MCF 10A (cell line): ENCODE data around the gene KIRREL3. TPM values are rescaled to one million over a fixed set of nuclear protein-coding genes. Genes with fewer than 3 reads are reported as not detected.

Experiments used
- BruUV-seq: library from RNA; stranded (reverse); fragments of 400-500 nt; replicated peaks from 2 replicates; lab custom pipeline; 2021; lab: Mats Ljungman, UMichigan
- CTCF ChIA-PET: fragments of 300-600 bp; sonication (Branson Sonifier 250); formaldehyde crosslinking; extraction: SDS; loops from one replicate; lab custom pipeline; 2021; ENCODE audit warnings: antibody characterized with exemption, inconsistent platforms; lab: Yijun Ruan, JAX
- POLR2A ChIA-PET: fragments of 300-600, 350-650 bp; sonication (Branson Sonifier 250); formaldehyde crosslinking; extraction: SDS; loops from one replicate; lab custom pipeline; 2020; ENCODE audit warnings: antibody characterized with exemption, inconsistent platforms; lab: Yijun Ruan, JAX
- DNase-seq: peaks from one replicate; pipeline ENCODE4 v3.0.0-alpha.2; 2018; ENCODE audit not compliant: unreplicated experiment
- H3K27ac Mint-ChIP-seq: one replicate; pipeline ENCODE4 v1.8.0; 2022; ENCODE audit warnings: mild to moderate bottlenecking, low read depth, mixed read lengths; ENCODE audit not compliant: unreplicated experiment
- H3K27me3 Mint-ChIP-seq: one replicate; pipeline ENCODE4 v1.8.0; 2022; ENCODE audit warnings: mixed read lengths; ENCODE audit not compliant: insufficient read depth, unreplicated experiment
- H3K36me3 Mint-ChIP-seq: one replicate; pipeline ENCODE4 v1.8.0; 2022; ENCODE audit warnings: mild to moderate bottlenecking, moderate library complexity, mixed read lengths; ENCODE audit not compliant: insufficient read depth, unreplicated experiment
- H3K4me1 Mint-ChIP-seq: one replicate; pipeline ENCODE4 v1.8.0; 2022; ENCODE audit warnings: mixed read lengths; ENCODE audit not compliant: insufficient read depth, unreplicated experiment
- H3K4me3 Mint-ChIP-seq: one replicate; pipeline ENCODE4 v1.8.0; 2022; ENCODE audit warnings: mild to moderate bottlenecking, moderate library complexity, mixed read lengths; ENCODE audit not compliant: unreplicated experiment
- H3K9me3 Mint-ChIP-seq: one replicate; pipeline ENCODE4 v1.8.0; 2022; ENCODE audit warnings: mixed read lengths; ENCODE audit not compliant: unreplicated experiment
- CTCF ChIP-seq: fragments of 200-600 bp; IDR thresholded peaks from one replicate; pipeline ENCODE4 v1.8.0; 2022; ENCODE audit warnings: antibody characterized with exemption, mild to moderate bottlenecking; ENCODE audit not compliant: unreplicated experiment
- intact Hi-C: fragments of 100-400 bp; cut with micrococcal nuclease; formaldehyde crosslinking; loops from 2 replicates; pipeline ENCODE4 v1.14.1; 2022
- total RNA-seq: library from RNA; stranded (reverse); gene quantifications from 2 replicates; pipeline ENCODE4 v1.2.3, GENCODE V29; 2022

The KIRREL3 gene
- total RNA-seq, 1 experiment from 2014 or later = not detected

GRCh38 chr11:126416542-126417090 is 584.0 kb downstream of the KIRREL3 start:
- intact Hi-C loops = no loop called here
- DNase-seq = no peak
- POLR2A ChIA-PET = no interaction called here
- no peak for TF ChIP-seq CTCF
- Mint-ChIP-seq H3K9me3 (no peaks in the 10 kb centered on the region), H3K4me1 (no peaks in the 10 kb centered on the region), H3K36me3 (peaks cover 12% of the 10 kb centered on the region), H3K27ac (peak overlapping the region; percentile 23), H3K4me3 (no peak overlapping the region), H3K27me3 (no peaks in the 10 kb centered on the region)
- CTCF ChIA-PET = interaction anchor here (2.6 to 3.2 kb wide), 2 partner anchors 24 to 106 kb away, joined by 9 to 13 read pairs; no protein-coding TSS in a partner anchor
- no TSS peak for BruUV-seq

GRCh38 chr11:126415669-126416420 is 584.7 kb downstream of the KIRREL3 start:
- H3K4me1 Mint-ChIP-seq = no peaks in the 10 kb centered on the region
- H3K27me3 Mint-ChIP-seq = no peaks in the 10 kb centered on the region
- H3K9me3 Mint-ChIP-seq = no peaks in the 10 kb centered on the region
- peak overlapping the region; percentile 23 for H3K27ac Mint-ChIP-seq
- no peak overlapping the region for H3K4me3 Mint-ChIP-seq
- ChIA-PET POLR2A (no interaction called here), CTCF (interaction anchor here (0.6 to 3.2 kb wide), 4 partner anchors 16 to 100 kb away, joined by 3 to 13 read pairs (median 4); no protein-coding TSS in a partner anchor)
- intact Hi-C loops = no loop called here
- BruUV-seq = no TSS peak
- peaks cover 13% of the 10 kb centered on the region for H3K36me3 Mint-ChIP-seq
- no peak for TF ChIP-seq CTCF
- DNase-seq = no peak

GRCh38 chr11:126415128-126415527 is 585.4 kb downstream of the KIRREL3 start:
- BruUV-seq = no TSS peak
- Mint-ChIP-seq H3K27me3 (no peaks in the 10 kb centered on the region), H3K4me1 (no peaks in the 10 kb centered on the region), H3K4me3 (no peak overlapping the region), H3K9me3 (no peaks in the 10 kb centered on the region), H3K36me3 (peaks cover 21% of the 10 kb centered on the region), H3K27ac (no peak overlapping the region)
- no peak for TF ChIP-seq CTCF
- POLR2A ChIA-PET = no interaction called here
- CTCF ChIA-PET = interaction anchor here (0.8 kb wide), 1 partner anchor 16 kb away, joined by 3 read pairs; no protein-coding TSS in a partner anchor
- intact Hi-C loops = no loop called here
- DNase-seq = no peak

DNA sequence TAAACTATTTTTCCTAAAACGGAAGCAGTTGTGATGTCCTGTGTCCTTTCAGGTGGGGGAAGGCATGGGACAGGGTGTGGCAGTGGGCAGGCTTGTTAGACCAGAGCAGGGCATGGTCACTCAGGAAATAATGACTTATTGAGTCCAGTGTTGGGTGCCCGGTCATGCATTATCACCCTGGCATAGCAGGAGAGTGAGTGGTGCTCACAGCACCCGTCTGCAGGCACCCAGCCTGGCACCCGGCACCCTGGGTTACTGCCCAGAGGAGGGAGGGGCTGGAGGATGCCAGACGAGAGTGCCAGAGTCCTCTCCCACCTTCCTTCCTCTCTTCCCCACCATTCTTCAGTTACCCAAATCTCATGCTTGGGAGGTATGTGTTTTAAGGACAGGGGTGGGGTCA is 586.0 kb downstream of the KIRREL3 start:
- TF ChIP-seq CTCF = no peak
- CTCF ChIA-PET = no interaction called here
- H3K36me3 Mint-ChIP-seq = peaks cover 26% of the 10 kb centered on the region
- DNase-seq = no peak
- no peak overlapping the region for H3K27ac Mint-ChIP-seq
- intact Hi-C loops = no loop called here
- no peaks in the 10 kb centered on the region for H3K4me1 Mint-ChIP-seq
- BruUV-seq = no TSS peak
- H3K27me3 Mint-ChIP-seq = no peaks in the 10 kb centered on the region
- H3K9me3 Mint-ChIP-seq = no peaks in the 10 kb centered on the region
- H3K4me3 Mint-ChIP-seq = no peak overlapping the region
- POLR2A ChIA-PET = no interaction called here
